Activated CD8-positive, alpha-beta memory T cell treated with anti-CD3 and anti-CD28 coated beads for 36 hours (primary cell): ENCODE measurements around the gene CTNNA2. TPM values are rescaled to one million over a fixed set of nuclear protein-coding genes. Genes with fewer than 3 reads are reported as not detected.

Source experiments
- CTCF ChIA-PET: fragments of 350-600 bp; sonication (Branson Sonifier 250); formaldehyde crosslinking; loops from one replicate; lab custom pipeline; 2021; ENCODE audit warnings: antibody characterized with exemption; lab: Charles Lee
- POLR2A ChIA-PET: fragments of 350-600 bp; sonication (Branson Sonifier 250); formaldehyde crosslinking; loops from one replicate; lab custom pipeline; 2021; ENCODE audit warnings: antibody characterized with exemption; lab: Charles Lee
- total RNA-seq, 2 experiments: library from RNA; stranded (reverse); gene quantifications; one replicate each; pipeline ENCODE4 v1.2.3, GENCODE V29; 2021

The CTNNA2 gene
- total RNA-seq, 2 experiments from 2014 or later = not detected

DNA sequence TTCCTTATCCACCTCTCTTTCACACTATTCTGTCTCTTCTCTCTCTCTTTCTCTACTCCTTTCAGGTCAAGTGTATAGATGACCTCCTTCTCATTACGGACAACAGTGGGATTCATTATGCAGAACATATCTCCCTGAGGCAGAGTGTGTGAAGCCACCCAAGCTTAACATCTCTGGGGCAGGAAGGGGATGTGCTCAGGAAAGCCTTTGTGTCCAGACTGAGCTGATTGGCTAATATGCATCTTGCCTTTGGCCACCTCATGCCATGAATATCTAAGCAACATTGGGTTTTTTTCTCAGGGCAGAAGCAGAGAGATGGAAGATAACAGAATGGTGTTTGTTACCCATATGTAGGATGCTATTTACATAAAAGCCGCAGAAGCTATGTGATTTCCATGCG, 1003.1 kb downstream of the CTNNA2 start:
- POLR2A ChIA-PET = no interaction called here
- CTCF ChIA-PET = no interaction called here

GRCh38 chr2:80517316-80517715, 1004.5 kb downstream of the CTNNA2 start:
- ChIA-PET POLR2A (no interaction called here), CTCF (no interaction called here)

GRCh38 chr2:80519121-80519643, 1006.3 kb downstream of the CTNNA2 start:
- ChIA-PET POLR2A (no interaction called here), CTCF (no interaction called here)

- ChIA-PET POLR2A (no interaction called here), CTCF (no interaction called here)
Measured at GRCh38 chr2:80519699-80520291, 1006.9 kb downstream of the CTNNA2 start.

GRCh38 chr2:80525152-80525551, 1012.3 kb downstream of the CTNNA2 start:
- ChIA-PET CTCF (no interaction called here), POLR2A (no interaction called here)

DNA sequence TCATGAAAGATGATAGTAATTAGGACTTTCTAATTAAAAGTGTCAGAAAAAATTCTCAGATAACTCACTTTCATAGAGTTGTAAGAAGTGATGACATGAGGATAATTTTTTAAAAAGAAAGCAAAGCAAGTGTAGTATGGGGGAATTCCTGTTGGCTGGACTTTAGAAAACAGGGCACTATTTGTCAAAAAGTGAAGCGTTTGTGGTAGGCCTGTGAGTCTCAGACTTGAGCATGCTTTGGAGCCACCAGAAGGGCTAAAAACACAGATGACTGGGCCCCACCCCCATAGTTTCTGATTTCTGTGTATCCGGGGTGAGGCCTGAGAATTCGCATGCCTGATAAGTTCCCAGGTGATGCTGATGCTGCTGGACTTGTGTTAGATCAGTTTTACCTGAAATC, 1014.3 kb downstream of the CTNNA2 start:
- ChIA-PET CTCF (no interaction called here), POLR2A (no interaction called here)

GRCh38 chr2:80529466-80530165, 1016.8 kb downstream of the CTNNA2 start:
- CTCF ChIA-PET = no interaction called here
- POLR2A ChIA-PET = no interaction called here

- ChIA-PET POLR2A (no interaction called here), CTCF (no interaction called here)
Measured at GRCh38 chr2:80530442-80531064, 1017.7 kb downstream of the CTNNA2 start.

DNA sequence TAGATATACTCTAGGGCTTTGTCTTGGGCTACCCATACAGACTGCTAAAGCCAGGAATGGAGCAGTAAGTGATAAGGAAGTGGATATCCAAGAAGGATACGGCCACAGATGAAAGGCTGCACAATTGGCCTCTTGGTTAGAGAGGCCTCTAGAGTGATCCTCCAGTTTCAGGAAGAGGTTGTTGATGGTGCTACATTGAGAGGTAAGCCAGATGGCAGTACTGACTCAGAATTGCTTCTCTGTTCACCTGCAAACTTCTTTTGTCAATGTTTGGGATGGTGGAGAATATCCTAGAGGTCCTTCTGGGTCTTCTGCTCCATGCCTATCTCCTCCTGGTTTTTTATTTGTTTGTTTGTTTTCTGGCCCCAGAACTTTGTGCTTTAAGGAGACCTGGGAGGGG, 1018.5 kb downstream of the CTNNA2 start:
- ChIA-PET POLR2A (no interaction called here), CTCF (no interaction called here)

DNA sequence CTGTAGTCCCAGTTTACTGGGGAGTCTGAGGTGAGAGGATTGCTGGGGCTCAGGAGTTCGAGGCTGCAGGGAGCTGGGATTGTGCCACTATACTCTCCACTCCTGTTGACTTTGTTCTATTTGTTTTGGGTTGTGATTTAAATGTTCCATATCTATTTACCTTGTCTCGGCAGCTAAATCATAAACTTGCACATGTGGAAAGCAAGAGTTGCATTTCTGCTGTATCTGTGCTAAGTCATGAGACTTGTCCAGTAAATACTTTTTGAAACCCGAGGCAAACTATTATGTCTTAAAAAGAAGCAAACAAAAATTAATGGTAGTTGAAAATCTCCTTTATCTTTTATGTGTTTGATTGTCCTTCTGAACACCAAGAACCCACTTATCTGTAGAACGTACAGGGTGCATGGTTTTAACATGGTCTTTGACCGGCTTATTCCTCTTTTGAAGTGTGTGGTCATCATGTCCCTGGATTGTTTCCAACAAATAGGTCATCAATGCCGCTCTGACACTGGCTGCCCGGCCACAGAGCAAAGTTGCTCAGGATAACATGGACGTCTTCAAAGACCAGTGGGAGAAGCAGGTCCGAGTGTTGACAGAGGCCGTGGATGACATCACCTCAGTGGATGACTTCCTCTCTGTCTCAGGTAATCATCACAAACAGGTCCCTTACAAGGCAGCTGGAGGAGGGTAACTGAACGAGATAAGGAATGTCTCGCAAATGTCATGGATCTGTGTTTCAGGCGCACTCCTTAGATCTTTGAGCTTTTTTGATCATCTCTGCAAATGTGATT, 1032.8 kb downstream of the CTNNA2 start:
- CTCF ChIA-PET = no interaction called here
- POLR2A ChIA-PET = no interaction called here

GRCh38 chr2:80546766-80547165, 1033.9 kb downstream of the CTNNA2 start:
- CTCF ChIA-PET = no interaction called here
- POLR2A ChIA-PET = no interaction called here

DNA sequence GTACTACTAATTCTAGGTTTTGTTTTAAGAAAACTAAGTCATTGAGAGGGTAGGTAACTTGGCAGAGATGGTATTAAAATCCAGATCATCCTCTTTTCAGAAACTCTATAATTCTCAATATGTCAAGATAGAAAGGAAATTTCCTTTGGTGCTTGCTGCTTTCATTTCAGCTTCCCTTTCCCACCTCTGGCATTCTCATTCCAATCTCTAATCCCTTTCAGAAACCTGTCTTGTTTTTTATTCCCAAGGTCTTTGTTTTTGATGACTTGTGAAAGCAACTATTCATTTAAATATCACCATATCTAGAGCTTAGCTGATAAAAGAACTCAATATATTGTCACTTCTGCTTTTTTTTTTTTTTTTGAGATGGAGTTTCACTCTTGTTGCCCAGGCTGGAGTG, 1034.5 kb downstream of the CTNNA2 start:
- ChIA-PET POLR2A (no interaction called here), CTCF (no interaction called here)

DNA sequence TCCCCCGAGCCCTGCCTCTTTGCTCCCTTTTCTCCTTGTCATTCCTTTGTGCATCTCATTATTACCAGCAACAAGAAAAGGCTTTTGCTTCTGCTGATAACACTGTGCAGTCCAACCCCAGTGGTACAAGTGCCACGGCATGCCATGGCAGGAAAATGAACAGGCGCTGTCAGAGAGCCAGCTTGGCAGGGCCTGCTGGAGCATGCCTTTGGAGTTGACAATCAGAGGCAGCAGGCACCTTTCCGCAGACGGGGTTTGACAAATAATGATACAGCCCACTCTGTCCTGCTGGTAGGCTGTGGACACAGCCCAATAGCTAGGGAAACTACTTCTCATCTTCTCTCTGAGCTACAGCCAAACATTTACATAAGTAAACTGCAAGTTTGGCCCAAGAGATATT, 1035.6 kb downstream of the CTNNA2 start:
- ChIA-PET CTCF (no interaction called here), POLR2A (no interaction called here)

GRCh38 chr2:80549901-80550300, 1037.0 kb downstream of the CTNNA2 start:
- ChIA-PET POLR2A (no interaction called here), CTCF (no interaction called here)

- CTCF ChIA-PET = no interaction called here
- POLR2A ChIA-PET = no interaction called here
Measured at GRCh38 chr2:80560326-80560725, 1047.5 kb downstream of the CTNNA2 start.

DNA sequence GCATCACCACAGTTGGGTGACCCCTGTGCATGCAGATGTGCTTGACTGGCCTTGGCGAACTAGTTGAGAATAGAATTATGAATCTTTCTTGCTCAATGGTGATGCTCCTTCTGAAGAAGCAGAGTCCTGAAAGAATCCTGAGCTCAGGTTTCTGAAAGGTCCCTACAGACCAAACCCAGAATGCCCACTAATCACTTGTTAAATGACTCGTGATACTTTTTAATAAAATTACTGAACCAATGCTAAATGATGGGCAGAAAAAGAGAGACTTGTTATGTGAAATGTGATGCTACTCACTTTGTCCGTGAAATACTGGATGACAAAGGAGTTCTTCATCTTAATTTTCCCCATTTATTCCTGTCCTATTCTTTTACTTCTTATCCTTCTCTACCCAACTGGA, 1055.2 kb downstream of the CTNNA2 start:
- POLR2A ChIA-PET = no interaction called here
- CTCF ChIA-PET = no interaction called here

GRCh38 chr2:80573167-80573566, 1060.3 kb downstream of the CTNNA2 start:
- CTCF ChIA-PET = no interaction called here
- POLR2A ChIA-PET = no interaction called here

DNA sequence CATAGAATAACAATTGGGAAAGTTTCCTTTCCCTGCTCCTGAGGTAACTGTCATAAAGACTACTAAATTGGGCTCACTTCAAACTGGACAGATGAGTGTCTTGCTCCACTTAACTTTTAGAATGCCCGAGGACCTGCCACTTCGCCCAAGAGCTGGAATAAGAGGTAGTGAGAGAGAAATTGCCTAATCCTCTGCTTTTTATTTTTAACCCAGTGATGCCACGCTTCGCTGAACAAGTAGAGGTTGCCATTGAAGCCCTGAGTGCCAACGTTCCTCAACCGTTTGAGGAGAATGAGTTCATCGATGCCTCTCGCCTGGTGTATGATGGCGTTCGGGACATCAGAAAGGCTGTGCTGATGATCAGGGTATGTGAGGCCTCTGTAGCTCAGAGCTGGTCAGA, 1061.1 kb downstream of the CTNNA2 start:
- POLR2A ChIA-PET = no interaction called here
- CTCF ChIA-PET = no interaction called here

DNA sequence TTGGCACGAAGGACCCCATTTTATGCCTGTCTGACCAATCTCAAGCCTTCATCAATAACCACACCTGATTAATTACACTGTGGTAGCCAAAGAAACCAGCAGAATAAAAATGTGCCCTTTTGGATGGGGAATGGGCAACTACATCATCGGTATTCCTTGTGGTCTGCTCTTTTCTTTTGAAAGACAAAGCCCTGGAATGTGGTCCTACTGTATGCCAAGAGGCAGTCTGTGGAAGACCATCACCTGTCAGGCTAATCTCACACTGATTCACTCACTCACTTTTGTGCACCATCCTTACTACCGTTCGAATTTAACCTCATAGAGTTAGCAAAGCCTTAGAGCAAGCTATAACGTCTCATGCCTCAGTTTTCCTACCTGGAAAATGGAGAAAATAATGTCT, 1066.9 kb downstream of the CTNNA2 start:
- ChIA-PET POLR2A (no interaction called here), CTCF (no interaction called here)

GRCh38 chr2:80591233-80591632, 1078.4 kb downstream of the CTNNA2 start:
- POLR2A ChIA-PET = no interaction called here
- CTCF ChIA-PET = no interaction called here
